ENCODE data around the gene FN3KRP. TPM values are rescaled to one million over a fixed set of nuclear protein-coding genes. Genes with fewer than 3 reads are reported as not detected.
A peak's percentile ranks its signal among the peaks of the same experiment; 100 is the strongest.
"Not testable (repeated sequence)": the region's sequence is repeated elsewhere in the genome, so short reads cannot be mapped to it uniquely, and the experiment has no call there.

The FN3KRP gene
- total RNA-seq, 2 donors from 2014 or later = 34.5 to 40.0 TPM

DNA sequence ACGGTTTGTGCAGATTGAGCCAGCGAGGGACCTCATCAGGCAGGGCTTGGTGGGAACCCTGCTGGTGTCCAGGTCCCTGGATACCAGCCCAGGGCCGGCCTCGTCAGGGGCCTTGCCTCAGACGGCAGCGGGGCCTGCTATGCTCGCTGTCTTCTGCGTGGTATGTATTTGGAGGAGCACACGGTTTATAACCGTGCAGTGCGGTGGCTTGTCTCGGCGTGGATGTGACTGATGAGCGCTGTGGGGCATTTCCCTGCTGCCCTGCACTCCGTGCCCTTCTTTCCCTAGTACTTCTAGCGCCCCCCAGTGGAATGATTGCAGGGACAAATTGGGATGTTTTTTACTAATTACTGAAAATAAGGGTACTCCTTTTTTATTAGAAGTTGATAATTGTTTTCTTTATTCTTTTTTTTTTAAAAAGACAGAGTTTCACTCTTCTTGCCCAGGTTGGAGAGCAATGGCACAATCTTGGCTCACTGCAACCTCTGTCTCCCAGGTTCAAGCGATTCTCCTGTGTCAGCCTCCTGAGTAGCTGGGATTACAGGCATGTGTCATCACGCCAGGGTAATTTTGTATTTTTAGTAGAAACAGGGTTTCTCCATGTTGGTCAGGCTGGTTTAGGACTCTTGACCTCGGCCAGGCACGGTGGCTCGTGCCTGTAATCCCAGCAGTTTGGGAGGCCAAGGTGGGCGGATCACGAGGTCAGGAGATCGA lies 50.7 kb downstream of the FN3KRP start:
- DNase-seq = peak; percentile 92
- H3K36me3 ChIP-seq (ENCODE audit: control insufficient read depth, insufficient read depth, low read length) = peaks cover 70% of the 10 kb centered on the region

DNA sequence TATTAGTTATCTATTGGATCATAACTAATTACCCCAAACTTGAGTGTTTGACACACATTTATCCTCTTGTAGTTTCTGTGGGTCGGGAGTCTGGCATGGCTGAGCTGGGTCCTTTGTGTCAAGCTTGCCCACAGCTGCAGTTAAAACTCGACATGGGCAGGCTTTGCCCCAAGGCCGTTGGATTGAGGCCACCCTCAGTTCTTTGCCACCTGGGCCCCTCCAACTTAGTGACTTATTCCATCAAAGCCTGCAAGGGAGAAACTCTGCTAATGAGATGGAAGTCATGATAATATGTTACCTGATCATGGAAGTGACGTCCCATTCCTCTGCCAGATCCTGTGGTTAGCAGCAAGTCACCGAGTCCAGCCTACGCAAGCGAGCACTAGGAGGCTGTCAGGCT lies 52.5 kb downstream of the FN3KRP start:
- Mint-ChIP-seq H3K9me3 (no peaks in the 10 kb centered on the region), H3K27ac (no peak overlapping the region), H3K36me3 (ENCODE audit: low read depth) (peaks cover 70% of the 10 kb centered on the region), H3K4me1 (no peaks in the 10 kb centered on the region), H3K4me3 (no peak overlapping the region), H3K27me3 (ENCODE audit: insufficient read depth) (no peaks in the 10 kb centered on the region)
- no peak overlapping the region for H3K9ac ChIP-seq (ENCODE audit: extremely low read depth, low read length, poor library complexity, severe bottlenecking)
- TF ChIP-seq, protein P1, sequence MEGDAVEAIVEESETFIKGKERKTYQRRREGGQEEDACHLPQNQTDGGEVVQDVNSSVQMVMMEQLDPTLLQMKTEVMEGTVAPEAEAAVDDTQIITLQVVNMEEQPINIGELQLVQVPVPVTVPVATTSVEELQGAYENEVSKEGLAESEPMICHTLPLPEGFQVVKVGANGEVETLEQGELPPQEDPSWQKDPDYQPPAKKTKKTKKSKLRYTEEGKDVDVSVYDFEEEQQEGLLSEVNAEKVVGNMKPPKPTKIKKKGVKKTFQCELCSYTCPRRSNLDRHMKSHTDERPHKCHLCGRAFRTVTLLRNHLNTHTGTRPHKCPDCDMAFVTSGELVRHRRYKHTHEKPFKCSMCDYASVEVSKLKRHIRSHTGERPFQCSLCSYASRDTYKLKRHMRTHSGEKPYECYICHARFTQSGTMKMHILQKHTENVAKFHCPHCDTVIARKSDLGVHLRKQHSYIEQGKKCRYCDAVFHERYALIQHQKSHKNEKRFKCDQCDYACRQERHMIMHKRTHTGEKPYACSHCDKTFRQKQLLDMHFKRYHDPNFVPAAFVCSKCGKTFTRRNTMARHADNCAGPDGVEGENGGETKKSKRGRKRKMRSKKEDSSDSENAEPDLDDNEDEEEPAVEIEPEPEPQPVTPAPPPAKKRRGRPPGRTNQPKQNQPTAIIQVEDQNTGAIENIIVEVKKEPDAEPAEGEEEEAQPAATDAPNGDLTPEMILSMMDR (conservative IDR thresholded peaks at IDR 0.05) = no peak
- no peak for DNase-seq
- H3K36me3 ChIP-seq (ENCODE audit: control insufficient read depth, insufficient read depth, low read length) = peaks cover 67% of the 10 kb centered on the region
- WGBS, 2 experiments (ENCODE audit: insufficient coverage in 1 of 2, insufficient read length in 1 of 2) = 93 to 94% methylated on average over 6 to 7 of the region's 7 CpGs
- no peaks in the 10 kb centered on the region for H3K4me1 ChIP-seq (ENCODE audit: control insufficient read depth, insufficient read depth, low read length)
- H3K27me3 ChIP-seq (ENCODE audit: control insufficient read depth, insufficient read depth, low read length, poor library complexity, severe bottlenecking) = no peaks in the 10 kb centered on the region
- no peak overlapping the region for H3K27ac ChIP-seq (ENCODE audit: low read depth, low read length)
- no peak overlapping the region for H3K4me3 ChIP-seq (ENCODE audit: low read length)
- peaks cover 7% of the 10 kb centered on the region for H3K9me3 ChIP-seq (ENCODE audit: control insufficient read depth, low read length)

More for the DNA sequence above, 50.7 kb downstream of the FN3KRP start:
- H3K27ac Mint-ChIP-seq = no peak overlapping the region
- Histone ChIP-seq H3K27ac (ENCODE audit: low read depth, low read length) (no peak overlapping the region), H3K27me3 (ENCODE audit: control insufficient read depth, insufficient read depth, low read length, poor library complexity, severe bottlenecking) (no peaks in the 10 kb centered on the region), H3K9me3 (ENCODE audit: control insufficient read depth, low read length) (peaks cover 7% of the 10 kb centered on the region), H3K4me1 (ENCODE audit: control insufficient read depth, insufficient read depth, low read length) (no peaks in the 10 kb centered on the region), H3K4me3 (ENCODE audit: low read length) (no peak overlapping the region), H3K9ac (ENCODE audit: extremely low read depth, low read length, poor library complexity, severe bottlenecking) (no peak overlapping the region)
- no peaks in the 10 kb centered on the region for H3K27me3 Mint-ChIP-seq (ENCODE audit: insufficient read depth)
- no peaks in the 10 kb centered on the region for H3K4me1 Mint-ChIP-seq
- TF ChIP-seq, protein P1 (conservative IDR thresholded peaks at IDR 0.05) = peak; percentile 90
- H3K4me3 Mint-ChIP-seq = no peak overlapping the region
- 90 to 94% methylated on average over 13 to 23 of the region's 24 CpGs for WGBS, 2 experiments (ENCODE audit: insufficient coverage in 1 of 2, insufficient read length in 1 of 2)
- H3K9me3 Mint-ChIP-seq = no peaks in the 10 kb centered on the region
- peaks cover 62% of the 10 kb centered on the region for H3K36me3 Mint-ChIP-seq (ENCODE audit: low read depth)

DNA sequence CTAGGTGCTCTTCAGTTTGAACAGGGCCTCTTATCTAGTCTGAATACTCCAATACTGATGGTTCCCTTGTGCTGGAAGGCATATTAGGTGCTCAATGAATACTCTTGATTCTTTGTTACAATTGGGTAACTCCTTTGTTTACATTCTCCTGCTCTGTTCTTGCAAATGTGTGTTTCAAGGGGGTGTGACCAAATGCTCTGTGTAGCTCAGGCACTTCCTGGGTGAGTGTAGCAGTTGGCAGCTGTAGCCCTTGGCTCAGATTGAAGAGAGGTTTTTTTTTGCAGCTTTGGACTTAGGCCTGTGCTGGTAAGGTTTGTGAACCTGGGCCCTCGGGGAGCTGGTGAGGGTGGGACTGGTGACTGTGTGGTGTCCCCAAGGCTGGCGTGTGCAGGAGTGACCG lies 55.5 kb downstream of the FN3KRP start:
- no peaks in the 10 kb centered on the region for H3K27me3 Mint-ChIP-seq (ENCODE audit: insufficient read depth)
- no peaks in the 10 kb centered on the region for H3K4me1 Mint-ChIP-seq
- WGBS, 2 experiments (ENCODE audit: insufficient coverage in 1 of 2, insufficient read length in 1 of 2) = 100% methylated on average over 3 of the region's 3 CpGs; no CpG with 5 or more reads in 1 of the 2 experiments
- Histone ChIP-seq H3K4me3 (ENCODE audit: low read length) (no peak overlapping the region), H3K27ac (ENCODE audit: low read depth, low read length) (no peak overlapping the region), H3K9ac (ENCODE audit: extremely low read depth, low read length, poor library complexity, severe bottlenecking) (no peak overlapping the region), H3K9me3 (ENCODE audit: control insufficient read depth, low read length) (peaks cover 7% of the 10 kb centered on the region), H3K36me3 (ENCODE audit: control insufficient read depth, insufficient read depth, low read length) (peaks cover 72% of the 10 kb centered on the region), H3K27me3 (ENCODE audit: control insufficient read depth, insufficient read depth, low read length, poor library complexity, severe bottlenecking) (no peaks in the 10 kb centered on the region), H3K4me1 (ENCODE audit: control insufficient read depth, insufficient read depth, low read length) (no peaks in the 10 kb centered on the region)
- peaks cover under 1% of the 10 kb centered on the region for H3K9me3 Mint-ChIP-seq
- TF ChIP-seq, protein P1 (conservative IDR thresholded peaks at IDR 0.05) = no peak
- no peak overlapping the region for H3K4me3 Mint-ChIP-seq
- no peak overlapping the region for H3K27ac Mint-ChIP-seq
- no peak for DNase-seq
- H3K36me3 Mint-ChIP-seq (ENCODE audit: low read depth) = peaks cover 79% of the 10 kb centered on the region

GRCh38 chr17:82774456-82774855 lies 58.0 kb downstream of the FN3KRP start:
- 95 to 97% methylated on average over 14 to 19 of the region's 19 CpGs for WGBS, 2 experiments (ENCODE audit: insufficient coverage in 1 of 2, insufficient read length in 1 of 2)
- not testable (repeated sequence) for H3K4me1 Mint-ChIP-seq; H3K27ac ChIP-seq (ENCODE audit: low read depth, low read length); H3K9me3 Mint-ChIP-seq; H3K4me3 Mint-ChIP-seq; H3K27me3 Mint-ChIP-seq (ENCODE audit: insufficient read depth); H3K4me3 ChIP-seq (ENCODE audit: low read length); H3K9me3 ChIP-seq (ENCODE audit: control insufficient read depth, low read length); H3K27ac Mint-ChIP-seq; H3K27me3 ChIP-seq (ENCODE audit: control insufficient read depth, insufficient read depth, low read length, poor library complexity, severe bottlenecking); DNase-seq; H3K4me1 ChIP-seq (ENCODE audit: control insufficient read depth, insufficient read depth, low read length); H3K9ac ChIP-seq (ENCODE audit: extremely low read depth, low read length, poor library complexity, severe bottlenecking)
- H3K36me3 ChIP-seq (ENCODE audit: control insufficient read depth, insufficient read depth, low read length) = peaks cover 54% of the 10 kb centered on the region
- H3K36me3 Mint-ChIP-seq (ENCODE audit: low read depth) = peaks cover 69% of the 10 kb centered on the region

Measured in endodermal cell (in vitro differentiated cells).